ENCODE data around the gene GRM7.

GRCh38 chr3:7282988-7283387 lies 422.1 kb downstream of the GRM7 start:
- TF ChIP-seq CTCF (IDR thresholded peaks at IDR 0.05): no peak
- no peak for TF ChIP-seq POLR2A (IDR thresholded peaks at IDR 0.05; ENCODE audit: low read depth)
- TF ChIP-seq EP300 (IDR thresholded peaks at IDR 0.05): no peak

Measured in esophagus muscularis mucosa (tissue), 4 donors.